GM12878 (cell line): ENCODE results near the gene ZNF618. TPM values are rescaled to one million over a fixed set of nuclear protein-coding genes. Genes with fewer than 3 reads are reported as not detected.

Experiments used
- ATAC-seq: fragments of 200-7000 bp; cut with Tn5 transposase; 3 replicates; pipeline ENCODE4 v1.9.1; 2020; ENCODE audit warnings: mild to moderate bottlenecking, moderate library complexity
- BruUV-seq: library from RNA; stranded (reverse); fragments of 400-500 nt; replicated peaks from 2 replicates; lab custom pipeline; 2021; lab: Mats Ljungman, UMichigan
- CTCF ChIA-PET: fragments of 300-600 bp; sonication (Branson Sonifier 250); formaldehyde crosslinking; extraction: SDS; loops from one replicate; lab custom pipeline; 2021; ENCODE audit warnings: inconsistent platforms; lab: Yijun Ruan, JAX
- POLR2A ChIA-PET: fragments of 350-600 bp; formaldehyde crosslinking; extraction: SDS; loops from one replicate; lab custom pipeline; 2021; ENCODE audit warnings: inconsistent platforms; lab: Charles Lee
- RAD21 ChIA-PET: fragments of 300-600 bp; sonication (Branson Sonifier 250); formaldehyde crosslinking; loops from one replicate; lab custom pipeline; 2023; ENCODE audit warnings: antibody characterized with exemption; ENCODE audit not compliant: unreplicated experiment; lab: Charles Lee
- SMC1A ChIA-PET: fragments of 300-600 bp; sonication (Branson Sonifier 250); formaldehyde crosslinking; loops from one replicate; lab custom pipeline; 2023; ENCODE audit not compliant: unreplicated experiment, uncharacterized antibody; lab: Charles Lee
- DNase-seq: peaks from one replicate; pipeline ENCODE4 v3.0.0-alpha.2; 2011; ENCODE audit warnings: low read depth, low spot score
- FAIRE-seq: peaks from 3 replicates; lab custom pipeline; 2011; peaks lifted over from hg19 to GRCh38; lab: Jason Lieb, UNC
- H2AFZ ChIP-seq: 2 replicates; pipeline ENCODE4 v1.6.0; 2011; ENCODE audit warnings: low read depth, low read length, control low read depth; ENCODE audit not compliant: control insufficient read depth
- H3K27ac ChIP-seq: 2 replicates; pipeline ENCODE4 v1.5.1; 2011; ENCODE audit warnings: control low read depth; ENCODE audit not compliant: control insufficient read depth, insufficient read depth
- H3K27me3 ChIP-seq, 2 experiments: replicated peaks in 1 of 2; 2 replicates each; pipeline versions ENCODE4 v1.6.0 to v1.6.1; 2011; ENCODE audit warnings: low read length in 1 of 2; ENCODE audit not compliant: control insufficient read depth in 2 of 2, insufficient read depth in 2 of 2
- H3K36me3 ChIP-seq, 2 experiments: 2 replicates each; pipeline ENCODE4 v1.5.1; 2011; ENCODE audit warnings: low read length in 1 of 2; ENCODE audit not compliant: control insufficient read depth in 2 of 2, insufficient read depth in 2 of 2
- H3K4me1 ChIP-seq: 2 replicates; pipeline ENCODE4 v1.6.1; 2011; ENCODE audit warnings: mild to moderate bottlenecking, low read length, moderate library complexity, mixed read lengths; ENCODE audit not compliant: control insufficient read depth, insufficient read depth
- H3K4me2 ChIP-seq: 2 replicates; pipeline ENCODE4 v1.6.0; 2011; ENCODE audit warnings: control low read depth; ENCODE audit not compliant: control insufficient read depth, insufficient read depth
- H3K4me3 ChIP-seq: fragments of 200-600 bp; sonication (generic); 2 replicates; pipeline ENCODE4 v1.5.1; 2016
- H3K79me2 ChIP-seq: 2 replicates; pipeline ENCODE4 v1.6.0; 2011; ENCODE audit warnings: low read length; ENCODE audit not compliant: control insufficient read depth, insufficient read depth
- H3K9ac ChIP-seq: 2 replicates; pipeline ENCODE4 v1.8.0; 2011; ENCODE audit warnings: low read length, control low read depth, mixed read lengths; ENCODE audit not compliant: control insufficient read depth, insufficient read depth
- H3K9me3 ChIP-seq: replicated peaks from 3 replicates; pipeline ENCODE4 v1.5.1; 2011; ENCODE audit warnings: mild to moderate bottlenecking, low read length; ENCODE audit not compliant: control insufficient read depth, insufficient read depth
- H4K20me1 ChIP-seq: 2 replicates; pipeline ENCODE4 v1.6.0; 2011; ENCODE audit not compliant: control insufficient read depth, insufficient read depth
- ASH2L ChIP-seq: fragments of 300-600, 200-600 bp; sonication (generic); IDR thresholded peaks from 2 replicates; pipeline ENCODE4 v1.6.1; 2017; ENCODE audit warnings: low read depth, mild to moderate bottlenecking, borderline replicate concordance
- CHD4 ChIP-seq: fragments of 200-600 bp; sonication (generic); IDR thresholded peaks from 2 replicates; pipeline ENCODE4 v1.6.1; 2016; ENCODE audit warnings: mild to moderate bottlenecking
- CREM ChIP-seq: IDR thresholded peaks from 2 replicates; pipeline ENCODE4 v1.6.1; 2014; ENCODE audit warnings: antibody characterized with exemption, low read depth
- GABPA ChIP-seq: IDR thresholded peaks from 2 replicates; pipeline ENCODE4 v1.6.1; 2014; ENCODE audit warnings: antibody characterized with exemption, low read depth, mild to moderate bottlenecking, inconsistent platforms
- JUNB ChIP-seq: IDR thresholded peaks from 2 replicates; pipeline ENCODE4 v1.6.1; 2016; ENCODE audit warnings: antibody characterized with exemption, mild to moderate bottlenecking
- MTA2 ChIP-seq: fragments of 450-650 bp; IDR thresholded peaks from 2 replicates; pipeline ENCODE4 v1.6.1; 2016; ENCODE audit warnings: low read depth, mild to moderate bottlenecking, moderate library complexity
- POLR2A ChIP-seq: IDR thresholded peaks from 2 replicates; pipeline ENCODE4 v1.6.1; 2011; ENCODE audit warnings: low read depth, mild to moderate bottlenecking, low read length
- POLR2AphosphoS2 ChIP-seq: IDR thresholded peaks from 2 replicates; pipeline ENCODE4 v1.6.1; 2011; ENCODE audit warnings: low read depth, mild to moderate bottlenecking, low read length, improper control_type of control experiment, moderate library complexity
- POLR2AphosphoS5 ChIP-seq: IDR thresholded peaks from 2 replicates; pipeline ENCODE4 v1.6.1; 2011; ENCODE audit warnings: mild to moderate bottlenecking, low read length, inconsistent platforms
- SPI1 ChIP-seq: IDR thresholded peaks from 2 replicates; pipeline ENCODE4 v1.6.1; 2011; ENCODE audit warnings: low read depth, mild to moderate bottlenecking, low read length, moderate library complexity, borderline replicate concordance; ENCODE audit not compliant: insufficient read depth
- TARDBP ChIP-seq: IDR thresholded peaks from 2 replicates; pipeline ENCODE4 v1.6.1; 2016; ENCODE audit warnings: borderline replicate concordance
- ZNF24 ChIP-seq: fragments of 450-650 bp; IDR thresholded peaks from 2 replicates; pipeline ENCODE4 v1.6.1; 2017; ENCODE audit warnings: antibody characterized with exemption, mild to moderate bottlenecking
- WGBS: methylation state at CpG from one replicate; pipeline ENCODE4 v1.1.6; 2016; ENCODE audit warnings: low lambda C conversion rate; ENCODE audit not compliant: insufficient replicate concordance, insufficient coverage; ENCODE audit errors: missing lambda C conversion rate; 5-methylcytosine and 5-hydroxymethylcytosine counted together
- in situ Hi-C: fragments of 300-500 bp; cut with MboI; formaldehyde crosslinking; loops from 9 replicates; pipeline ENCODE4 v1.14.3; 2018; ENCODE audit warnings: mixed read lengths
- intact Hi-C: fragments of 100-400 bp; cut with micrococcal nuclease; formaldehyde crosslinking; loops from one replicate; pipeline ENCODE4 v1.14.2; 2022; ENCODE audit not compliant: unreplicated experiment
- polyA plus RNA-seq, 11 experiments: library from polyadenylated mRNA; depleted of rRNA in 4 of 11; unstranded in 6 of 11; stranded (reverse) in 5 of 11; fragments of >200 nt; fragmentation: Nextera tagmentation in 4 of 11; fragmentation: Illumina TruSeq in 1 of 11; extraction: Ambion mirVana in 4 of 11; extraction: Trizol in 1 of 11; gene quantifications; 1 replicate in 1 of 11; 2 replicates in 10 of 11; pipeline versions ENCODE4 v1.2.1 to v1.2.3, GENCODE V29; 2011 to 2016; ENCODE audit warnings: inconsistent platforms in 2 of 11, missing spikeins in 2 of 11, low read depth in 1 of 11
- total RNA-seq, 4 experiments: library from RNA; depleted of rRNA in 3 of 4; stranded (reverse); fragments of >200 nt in 3 of 4; fragmentation: Illumina TruSeq in 1 of 4; extraction: Trizol in 1 of 4; gene quantifications; 2 replicates each; pipeline versions ENCODE4 v1.2.1 to v1.2.3, GENCODE V29; 2013 to 2021
- TF ChIP-seq, protein P1 (sequence below): IDR thresholded peaks from 2 replicates; pipeline ENCODE4 v1.6.1; 2012; ENCODE audit warnings: low read length, inconsistent platforms
- TF ChIP-seq, protein P2 (sequence below): fragments of 450-650 bp; IDR thresholded peaks from 2 replicates; pipeline ENCODE4 v1.6.1; 2017; ENCODE audit warnings: mild to moderate bottlenecking, moderate library complexity

The ZNF618 gene
- total and polyA plus RNA-seq, 10 of the 15 experiments (the other 5 are each of a cell fraction or from before 2014, with no cell fraction given) = 0.01 to 0.24 (median 0.06) TPM; not detected in 2

DNA sequence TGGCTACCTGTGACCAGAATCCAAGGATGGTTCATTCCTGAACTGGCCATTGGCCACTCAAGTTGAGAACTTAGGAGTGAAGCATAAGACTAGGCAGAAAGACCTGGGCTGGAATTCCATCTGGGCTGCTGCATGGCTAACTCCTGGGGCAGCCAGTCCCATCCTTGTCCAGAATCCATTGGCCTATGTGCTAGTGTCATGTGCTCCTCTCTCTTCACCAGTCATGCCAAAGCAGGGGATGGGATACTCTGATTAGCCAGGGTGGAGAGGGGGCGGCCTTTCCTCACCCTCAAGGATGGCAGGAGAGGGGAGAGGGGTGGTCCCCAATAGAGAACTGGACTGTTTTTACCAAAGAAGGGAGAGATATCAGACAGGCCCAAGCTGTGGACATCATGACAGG is 93.2 kb downstream of the ZNF618 start:
- peaks cover 0 to 2% of the 10 kb centered on the region in 2 experiments; a peak in 2 of 4 replicates for H3K27me3 ChIP-seq
- in situ Hi-C loops = no loop called here
- intact Hi-C loops = no loop called here
- POLR2A ChIA-PET = no interaction called here
- FAIRE-seq (no peak), DNase-seq (no peak)
- no peaks in the 10 kb centered on the region for H4K20me1 ChIP-seq
- no peaks in the 10 kb centered on the region for H3K36me3 ChIP-seq
- RAD21 ChIA-PET = no interaction called here
- no peak overlapping the region for H3K9ac ChIP-seq
- TF ChIP-seq POLR2A (no peak), JUNB (no peak), GABPA (no peak), CHD4 (no peak), ZNF24 (no peak), MTA2 (no peak), SPI1 (no peak), POLR2AphosphoS2 (no peak), ASH2L (no peak), CREM (no peak), TARDBP (no peak), POLR2AphosphoS5 (no peak)
- TF ChIP-seq, protein P1, sequence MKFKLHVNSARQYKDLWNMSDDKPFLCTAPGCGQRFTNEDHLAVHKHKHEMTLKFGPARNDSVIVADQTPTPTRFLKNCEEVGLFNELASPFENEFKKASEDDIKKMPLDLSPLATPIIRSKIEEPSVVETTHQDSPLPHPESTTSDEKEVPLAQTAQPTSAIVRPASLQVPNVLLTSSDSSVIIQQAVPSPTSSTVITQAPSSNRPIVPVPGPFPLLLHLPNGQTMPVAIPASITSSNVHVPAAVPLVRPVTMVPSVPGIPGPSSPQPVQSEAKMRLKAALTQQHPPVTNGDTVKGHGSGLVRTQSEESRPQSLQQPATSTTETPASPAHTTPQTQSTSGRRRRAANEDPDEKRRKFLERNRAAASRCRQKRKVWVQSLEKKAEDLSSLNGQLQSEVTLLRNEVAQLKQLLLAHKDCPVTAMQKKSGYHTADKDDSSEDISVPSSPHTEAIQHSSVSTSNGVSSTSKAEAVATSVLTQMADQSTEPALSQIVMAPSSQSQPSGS = no peak
- TF ChIP-seq, protein P2, sequence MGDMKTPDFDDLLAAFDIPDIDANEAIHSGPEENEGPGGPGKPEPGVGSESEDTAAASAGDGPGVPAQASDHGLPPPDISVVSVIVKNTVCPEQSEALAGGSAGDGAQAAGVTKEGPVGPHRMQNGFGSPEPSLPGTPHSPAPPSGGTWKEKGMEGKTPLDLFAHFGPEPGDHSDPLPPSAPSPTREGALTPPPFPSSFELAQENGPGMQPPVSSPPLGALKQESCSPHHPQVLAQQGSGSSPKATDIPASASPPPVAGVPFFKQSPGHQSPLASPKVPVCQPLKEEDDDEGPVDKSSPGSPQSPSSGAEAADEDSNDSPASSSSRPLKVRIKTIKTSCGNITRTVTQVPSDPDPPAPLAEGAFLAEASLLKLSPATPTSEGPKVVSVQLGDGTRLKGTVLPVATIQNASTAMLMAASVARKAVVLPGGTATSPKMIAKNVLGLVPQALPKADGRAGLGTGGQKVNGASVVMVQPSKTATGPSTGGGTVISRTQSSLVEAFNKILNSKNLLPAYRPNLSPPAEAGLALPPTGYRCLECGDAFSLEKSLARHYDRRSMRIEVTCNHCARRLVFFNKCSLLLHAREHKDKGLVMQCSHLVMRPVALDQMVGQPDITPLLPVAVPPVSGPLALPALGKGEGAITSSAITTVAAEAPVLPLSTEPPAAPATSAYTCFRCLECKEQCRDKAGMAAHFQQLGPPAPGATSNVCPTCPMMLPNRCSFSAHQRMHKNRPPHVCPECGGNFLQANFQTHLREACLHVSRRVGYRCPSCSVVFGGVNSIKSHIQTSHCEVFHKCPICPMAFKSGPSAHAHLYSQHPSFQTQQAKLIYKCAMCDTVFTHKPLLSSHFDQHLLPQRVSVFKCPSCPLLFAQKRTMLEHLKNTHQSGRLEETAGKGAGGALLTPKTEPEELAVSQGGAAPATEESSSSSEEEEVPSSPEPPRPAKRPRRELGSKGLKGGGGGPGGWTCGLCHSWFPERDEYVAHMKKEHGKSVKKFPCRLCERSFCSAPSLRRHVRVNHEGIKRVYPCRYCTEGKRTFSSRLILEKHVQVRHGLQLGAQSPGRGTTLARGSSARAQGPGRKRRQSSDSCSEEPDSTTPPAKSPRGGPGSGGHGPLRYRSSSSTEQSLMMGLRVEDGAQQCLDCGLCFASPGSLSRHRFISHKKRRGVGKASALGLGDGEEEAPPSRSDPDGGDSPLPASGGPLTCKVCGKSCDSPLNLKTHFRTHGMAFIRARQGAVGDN = no peak
- TF ChIP-seq, all 136 proteins: peak for 0
- Histone ChIP-seq H3K4me1 (no peaks in the 10 kb centered on the region), H3K9me3 (no peaks in the 10 kb centered on the region), H3K4me3 (no peak overlapping the region), H3K27ac (no peak overlapping the region), H3K4me2 (no peak overlapping the region), H2AFZ (no peak overlapping the region), H3K79me2 (no peaks in the 10 kb centered on the region)
- WGBS = 0% methylated on average over 1 of the region's 1 CpG
- no peak for ATAC-seq
- SMC1A ChIA-PET = no interaction called here
- CTCF ChIA-PET = no interaction called here
- no TSS peak for BruUV-seq
